SW 1271 (cell line): ENCODE data around the gene SHF.

ENCODE experiments used
- DNase-seq, 2 experiments: peaks; one replicate each; lab custom pipeline; 2025; lab: John Stamatoyannopoulos, UW

SHF gene

GRCh38 chr15:45169608-45170480 is 17.9 kb downstream of the SHF start:
- DNase-seq: no peak

DNA sequence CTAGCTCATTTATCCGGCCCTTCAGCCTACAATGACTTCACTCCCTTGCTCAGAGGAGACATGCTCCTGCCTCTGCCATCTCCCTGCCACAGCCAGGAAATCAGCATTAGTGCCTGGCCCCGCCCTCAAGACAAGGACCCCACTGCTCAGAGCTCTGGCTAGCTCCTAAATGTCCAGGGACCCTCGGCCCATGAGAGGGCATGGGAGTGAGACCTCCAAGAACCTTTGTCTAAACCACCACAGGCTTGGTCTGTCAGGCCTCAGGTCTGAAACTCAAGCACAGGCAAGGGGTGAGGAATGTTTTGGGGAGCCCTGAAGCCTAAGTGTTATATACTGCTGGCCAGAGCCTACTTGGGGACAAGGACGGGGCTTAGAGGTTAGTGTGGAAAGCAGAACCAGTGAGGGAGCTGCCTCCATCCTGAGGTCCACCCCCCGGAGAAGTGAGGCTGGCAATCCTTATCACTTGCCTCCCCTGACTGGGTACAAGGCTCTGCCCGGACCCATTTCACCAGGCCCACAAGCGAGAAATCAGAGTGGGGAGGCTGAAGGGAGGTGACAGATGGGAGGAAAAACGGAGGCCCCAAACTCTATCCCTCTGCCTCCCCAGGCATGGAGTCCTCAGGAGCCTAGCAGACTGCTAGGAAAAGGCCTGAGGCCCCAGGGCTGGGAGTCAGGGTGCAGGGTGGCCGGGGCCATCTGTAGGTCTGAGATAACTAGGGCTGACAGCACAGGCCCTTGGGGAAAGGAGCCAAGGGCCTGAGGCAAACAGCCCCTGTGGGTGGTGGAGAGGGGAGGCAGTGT is 18.8 kb downstream of the SHF start:
- no peak for DNase-seq

GRCh38 chr15:45168286-45168685 is 19.5 kb downstream of the SHF start:
- no peak for DNase-seq

- no peak for DNase-seq
Measured at GRCh38 chr15:45167631-45168205, 20.0 kb downstream of the SHF start.

GRCh38 chr15:45166834-45167630 is 20.7 kb downstream of the SHF start:
- DNase-seq: peak; percentile 32 to 75

GRCh38 chr15:45165536-45165935 is 22.2 kb downstream of the SHF start:
- DNase-seq: no peak

GRCh38 chr15:45164914-45165313 is 22.9 kb downstream of the SHF start:
- no peak for DNase-seq

DNA sequence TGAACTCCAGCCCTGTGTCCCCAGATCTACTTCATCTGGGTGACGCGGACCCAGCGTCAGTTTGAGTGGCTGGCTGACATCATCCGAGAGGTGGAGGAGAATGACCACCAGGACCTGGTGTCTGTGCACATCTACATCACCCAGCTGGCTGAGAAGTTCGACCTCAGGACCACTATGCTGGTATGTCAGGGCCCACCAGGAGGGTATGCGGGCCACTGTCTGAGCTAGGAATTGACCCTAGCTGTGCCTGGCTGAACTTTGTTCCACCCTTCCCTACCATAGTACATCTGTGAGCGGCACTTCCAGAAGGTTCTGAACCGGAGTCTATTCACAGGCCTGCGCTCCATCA is 24.3 kb downstream of the SHF start:
- DNase-seq: no peak

GRCh38 chr15:45162771-45163507 is 24.8 kb downstream of the SHF start:
- peak in 1 of 2 experiments; percentile 65 for DNase-seq

DNA sequence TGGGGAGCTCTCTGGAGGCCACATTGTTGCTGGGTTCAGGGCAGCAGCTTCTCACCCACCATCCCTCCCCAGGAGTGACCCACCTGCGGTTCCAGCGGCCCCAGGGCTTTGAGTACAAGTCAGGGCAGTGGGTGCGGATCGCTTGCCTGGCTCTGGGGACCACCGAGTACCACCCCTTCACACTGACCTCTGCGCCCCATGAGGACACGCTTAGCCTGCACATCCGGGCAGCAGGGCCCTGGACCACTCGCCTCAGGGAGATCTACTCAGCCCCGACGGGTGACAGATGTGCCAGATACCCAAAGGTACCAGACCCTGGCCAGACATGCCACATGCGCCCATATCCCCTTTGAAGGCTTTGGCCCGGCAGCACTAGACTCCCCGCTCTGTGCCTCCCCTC is 26.1 kb downstream of the SHF start:
- DNase-seq: no peak

GRCh38 chr15:45157974-45158373 is 29.8 kb downstream of the SHF start:
- no peak for DNase-seq

GRCh38 chr15:45156744-45157455 is 30.9 kb downstream of the SHF start:
- DNase-seq: no peak

GRCh38 chr15:45155739-45156138 is 32.0 kb downstream of the SHF start:
- DNase-seq: no peak

DNA sequence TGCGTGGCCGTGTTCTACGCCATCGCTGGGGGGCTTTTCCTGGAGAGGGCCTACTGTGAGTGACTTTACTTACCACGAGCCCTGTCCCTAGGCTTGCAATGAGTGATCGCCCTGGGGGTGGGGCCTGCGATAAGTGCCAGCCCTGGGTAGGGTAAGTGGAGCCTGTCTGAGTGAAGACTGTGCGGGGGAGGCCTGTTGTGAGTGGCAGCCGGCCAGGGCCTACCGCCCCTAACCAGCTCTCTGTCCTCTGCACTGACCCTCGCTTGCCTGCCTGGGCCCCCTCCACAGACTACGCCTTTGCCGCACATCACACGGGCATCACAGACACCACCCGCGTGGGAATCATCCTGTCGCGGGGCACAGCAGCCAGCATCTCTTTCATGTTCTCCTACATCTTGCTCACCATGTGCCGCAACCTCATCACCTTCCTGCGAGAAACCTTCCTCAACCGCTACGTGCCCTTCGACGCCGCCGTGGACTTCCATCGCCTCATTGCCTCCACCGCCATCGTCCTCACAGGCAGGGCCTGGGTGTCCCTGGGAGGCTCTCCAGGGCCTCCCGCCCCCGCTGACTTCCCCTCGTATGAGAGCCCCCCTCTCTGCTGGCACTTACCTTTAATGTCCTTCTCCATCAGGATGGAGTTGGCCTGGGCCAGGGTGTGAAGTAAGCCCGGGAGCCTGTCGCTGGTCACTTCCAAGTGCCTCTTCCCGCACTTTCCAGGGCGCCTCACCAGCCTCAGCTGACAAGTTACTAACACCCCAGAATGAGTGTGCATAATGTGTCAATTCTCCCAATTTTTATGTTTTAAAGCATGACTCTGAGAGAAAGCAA is 35.6 kb downstream of the SHF start:
- no peak for DNase-seq

GRCh38 chr15:45150997-45151396 is 36.8 kb downstream of the SHF start:
- no peak for DNase-seq

DNA sequence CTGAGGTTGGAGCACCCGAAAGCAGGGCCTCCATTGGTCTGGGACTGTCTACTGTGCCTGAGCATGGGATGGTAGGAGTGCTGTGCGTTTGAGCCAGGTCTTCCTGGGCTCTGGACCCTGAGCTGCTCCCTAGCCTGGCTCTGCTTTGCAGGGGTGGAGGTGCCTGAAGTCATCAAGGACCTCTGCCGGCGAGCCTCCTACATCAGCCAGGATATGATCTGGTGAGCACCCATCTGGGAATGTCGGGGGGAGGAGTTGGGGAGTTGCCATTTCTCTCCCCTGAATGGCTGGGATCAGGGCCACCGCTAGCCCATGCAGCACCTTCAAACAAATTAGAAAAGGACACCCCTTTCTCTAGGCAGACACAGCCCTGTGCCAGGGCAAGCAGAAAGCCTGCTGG is 37.3 kb downstream of the SHF start:
- no peak for DNase-seq

GRCh38 chr15:45149060-45149459 is 38.7 kb downstream of the SHF start:
- no peak for DNase-seq

DNA sequence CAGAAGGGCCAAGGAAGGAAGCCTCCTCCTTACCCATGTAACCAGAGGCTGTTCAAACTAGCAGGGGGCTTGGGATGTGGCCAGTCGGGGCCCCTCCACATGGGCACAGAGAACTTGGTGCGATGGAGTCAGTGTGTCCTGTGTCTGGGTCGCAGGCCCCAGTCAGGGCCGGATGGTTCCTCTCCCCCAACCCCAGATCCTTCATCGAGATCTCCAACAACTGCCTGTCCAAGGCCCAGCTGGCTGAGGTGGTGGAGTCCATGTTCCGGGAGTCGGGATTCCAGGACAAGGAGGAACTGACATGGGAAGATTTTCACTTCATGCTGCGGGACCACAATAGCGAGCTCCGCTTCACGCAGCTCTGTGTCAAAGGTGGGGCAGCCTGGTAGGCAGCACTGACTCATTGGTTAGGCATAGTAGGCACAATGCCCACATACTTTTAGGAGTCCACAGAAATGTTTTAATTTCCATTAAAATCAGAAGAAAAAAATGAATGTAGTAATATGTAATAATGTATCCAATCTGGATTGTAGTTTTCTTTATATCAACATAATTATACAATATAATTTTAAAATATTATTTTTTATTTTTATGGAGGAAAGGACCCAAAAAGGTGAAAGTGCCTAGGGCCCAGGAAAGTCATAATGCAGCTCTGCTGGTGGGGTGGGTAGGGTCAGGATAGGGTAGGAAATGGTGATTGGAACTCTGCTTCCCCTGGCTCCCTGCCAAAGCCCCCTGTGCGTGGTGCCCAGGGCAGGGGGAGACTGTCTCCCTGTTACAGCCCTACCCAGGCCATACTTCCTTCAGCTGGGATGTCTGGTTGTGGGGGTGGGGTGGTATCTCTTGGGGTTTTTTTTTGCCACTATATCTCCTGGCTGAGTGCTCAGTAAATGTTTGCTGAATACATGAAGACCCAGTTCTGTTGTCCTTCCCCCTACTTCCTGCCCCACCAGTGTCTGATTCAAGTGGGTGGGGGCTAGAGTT is 39.4 kb downstream of the SHF start:
- no peak for DNase-seq

DNA sequence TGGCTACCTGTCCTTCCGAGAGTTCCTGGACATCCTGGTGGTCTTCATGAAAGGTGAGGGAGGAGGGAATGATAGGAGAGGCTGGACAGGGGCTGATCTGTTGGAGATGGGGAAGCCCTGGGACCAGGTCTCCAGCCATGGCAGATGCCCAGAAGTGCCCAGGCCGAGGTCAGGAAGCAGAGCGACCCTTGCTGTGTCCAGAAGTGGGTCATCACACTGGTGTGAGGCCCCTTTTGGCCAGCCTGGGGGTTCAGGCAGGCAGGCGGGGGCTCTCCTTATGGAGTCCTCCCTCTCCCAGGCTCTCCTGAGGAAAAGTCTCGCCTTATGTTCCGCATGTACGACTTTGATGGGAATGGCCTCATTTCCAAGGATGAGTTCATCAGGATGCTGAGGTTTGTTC is 40.2 kb downstream of the SHF start:
- DNase-seq: no peak
